H1 (cell line): ENCODE measurements around the gene ATP5ME.

Experiments
- BACH1 ChIP-seq: IDR thresholded peaks from 2 replicates; pipeline ENCODE4 v1.6.1; 2012; ENCODE audit warnings: low read length, improper control_type of control experiment
- CHD1 ChIP-seq: IDR thresholded peaks from 2 replicates; pipeline ENCODE4 v1.6.1; 2012; ENCODE audit warnings: low read depth, low read length, improper control_type of control experiment
- CREB1 ChIP-seq: IDR thresholded peaks from 2 replicates; pipeline ENCODE4 v1.6.1; 2012; ENCODE audit warnings: inconsistent platforms
- EP300 ChIP-seq, 2 experiments: IDR thresholded peaks; 1 replicate in 1 of 2; 2 replicates in 1 of 2; pipeline ENCODE4 v1.6.1; 2011 to 2012; ENCODE audit warnings: low read depth in 2 of 2, low read length in 2 of 2, mild to moderate bottlenecking in 2 of 2, borderline replicate concordance in 1 of 2, inconsistent platforms in 1 of 2, moderate library complexity in 1 of 2
- GABPA ChIP-seq: IDR thresholded peaks from 2 replicates; pipeline ENCODE4 v1.6.1; 2011; ENCODE audit warnings: mild to moderate bottlenecking, low read length, moderate library complexity, borderline replicate concordance; ENCODE audit not compliant: insufficient read depth
- JUND ChIP-seq: IDR thresholded peaks from 2 replicates; pipeline ENCODE4 v1.6.1; 2011; ENCODE audit warnings: mild to moderate bottlenecking, improper control_type of control experiment, low read length
- KDM1A ChIP-seq: fragments of 200-600, 300-600 bp; sonication (generic); IDR thresholded peaks from 2 replicates; pipeline ENCODE4 v1.7.1; 2016; ENCODE audit warnings: mild to moderate bottlenecking, low read length, borderline replicate concordance
- KDM4A ChIP-seq: IDR thresholded peaks from one replicate; pipeline ENCODE4 v1.7.1; 2012; ENCODE audit warnings: low read depth, mild to moderate bottlenecking, moderate library complexity, low read length, inconsistent platforms; ENCODE audit not compliant: severe bottlenecking
- POLR2A ChIP-seq, 2 experiments: IDR thresholded peaks; 1 replicate in 1 of 2; 2 replicates in 1 of 2; pipeline ENCODE4 v1.6.1; 2011; ENCODE audit warnings: low read depth in 2 of 2, low read length in 2 of 2, mild to moderate bottlenecking in 2 of 2; ENCODE audit errors: control extremely low read depth in 1 of 2
- POLR2AphosphoS5 ChIP-seq: IDR thresholded peaks from 2 replicates; pipeline ENCODE4 v1.6.1; 2011; ENCODE audit warnings: low read depth, low read length
- TF ChIP-seq, protein P1 (sequence below), 3 experiments: IDR thresholded peaks; 1 replicate in 2 of 3; 2 replicates in 1 of 3; pipeline versions ENCODE4 v1.5.1 to v1.6.1; 2011; ENCODE audit warnings: low read length in 3 of 3, mild to moderate bottlenecking in 3 of 3, inconsistent platforms in 2 of 3, low read depth in 1 of 3, moderate library complexity in 1 of 3; ENCODE audit not compliant: insufficient read depth in 1 of 3; ENCODE audit errors: control extremely low read depth in 1 of 3

DNA sequence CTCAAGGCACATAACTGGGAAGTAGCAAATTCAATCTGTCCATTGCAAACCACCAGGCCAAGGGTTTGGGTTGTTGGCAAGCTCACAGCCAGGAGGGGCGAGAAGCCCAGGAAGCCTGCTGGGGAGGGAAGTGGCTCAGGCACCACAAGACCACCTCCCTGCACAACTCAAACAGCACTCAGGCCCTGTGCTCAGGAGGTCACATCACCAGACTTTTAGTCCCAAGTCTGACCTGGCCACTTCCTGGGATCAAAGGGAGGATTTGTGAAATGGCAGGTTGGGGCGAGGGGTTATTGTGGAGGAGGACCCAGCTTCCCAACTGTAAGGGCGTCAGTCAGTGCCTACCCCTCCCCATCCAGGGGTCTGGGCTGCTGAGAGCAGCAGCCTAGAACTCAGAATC, 2.3 kb downstream of the ATP5ME start:
- TF ChIP-seq, protein P1, sequence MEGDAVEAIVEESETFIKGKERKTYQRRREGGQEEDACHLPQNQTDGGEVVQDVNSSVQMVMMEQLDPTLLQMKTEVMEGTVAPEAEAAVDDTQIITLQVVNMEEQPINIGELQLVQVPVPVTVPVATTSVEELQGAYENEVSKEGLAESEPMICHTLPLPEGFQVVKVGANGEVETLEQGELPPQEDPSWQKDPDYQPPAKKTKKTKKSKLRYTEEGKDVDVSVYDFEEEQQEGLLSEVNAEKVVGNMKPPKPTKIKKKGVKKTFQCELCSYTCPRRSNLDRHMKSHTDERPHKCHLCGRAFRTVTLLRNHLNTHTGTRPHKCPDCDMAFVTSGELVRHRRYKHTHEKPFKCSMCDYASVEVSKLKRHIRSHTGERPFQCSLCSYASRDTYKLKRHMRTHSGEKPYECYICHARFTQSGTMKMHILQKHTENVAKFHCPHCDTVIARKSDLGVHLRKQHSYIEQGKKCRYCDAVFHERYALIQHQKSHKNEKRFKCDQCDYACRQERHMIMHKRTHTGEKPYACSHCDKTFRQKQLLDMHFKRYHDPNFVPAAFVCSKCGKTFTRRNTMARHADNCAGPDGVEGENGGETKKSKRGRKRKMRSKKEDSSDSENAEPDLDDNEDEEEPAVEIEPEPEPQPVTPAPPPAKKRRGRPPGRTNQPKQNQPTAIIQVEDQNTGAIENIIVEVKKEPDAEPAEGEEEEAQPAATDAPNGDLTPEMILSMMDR (IDR thresholded peaks at IDR 0.05; ENCODE audit: control extremely low read depth in 1 of 3, insufficient read depth in 1 of 3, low read depth in 1 of 3, low read length in 3 of 3): no peak
- TF ChIP-seq JUND (no peak), GABPA (no peak), KDM1A (no peak), CREB1 (no peak), KDM4A (no peak), POLR2A (IDR thresholded peaks at IDR 0.05; ENCODE audit: control extremely low read depth in 1 of 2, low read depth in 2 of 2, low read length in 2 of 2) (peak in 1 of 2 experiments; percentile 28; a peak in 1 of 3 replicates), BACH1 (no peak), POLR2AphosphoS5 (no peak; the same call in 1 of the 2 replicates), EP300 (IDR thresholded peaks at IDR 0.05; ENCODE audit: borderline replicate concordance in 1 of 2, low read depth in 2 of 2, low read length in 2 of 2) (no peak), CHD1 (no peak)
